GM12801 (cell line): ENCODE data around the gene TXLNG.

Experiments used
- TF ChIP-seq, protein P1 (sequence below): IDR thresholded peaks from one replicate; pipeline ENCODE4 v1.5.1; 2011; ENCODE audit warnings: control low read depth; ENCODE audit not compliant: insufficient read length; ENCODE audit errors: extremely low read depth

Gene TXLNG

DNA sequence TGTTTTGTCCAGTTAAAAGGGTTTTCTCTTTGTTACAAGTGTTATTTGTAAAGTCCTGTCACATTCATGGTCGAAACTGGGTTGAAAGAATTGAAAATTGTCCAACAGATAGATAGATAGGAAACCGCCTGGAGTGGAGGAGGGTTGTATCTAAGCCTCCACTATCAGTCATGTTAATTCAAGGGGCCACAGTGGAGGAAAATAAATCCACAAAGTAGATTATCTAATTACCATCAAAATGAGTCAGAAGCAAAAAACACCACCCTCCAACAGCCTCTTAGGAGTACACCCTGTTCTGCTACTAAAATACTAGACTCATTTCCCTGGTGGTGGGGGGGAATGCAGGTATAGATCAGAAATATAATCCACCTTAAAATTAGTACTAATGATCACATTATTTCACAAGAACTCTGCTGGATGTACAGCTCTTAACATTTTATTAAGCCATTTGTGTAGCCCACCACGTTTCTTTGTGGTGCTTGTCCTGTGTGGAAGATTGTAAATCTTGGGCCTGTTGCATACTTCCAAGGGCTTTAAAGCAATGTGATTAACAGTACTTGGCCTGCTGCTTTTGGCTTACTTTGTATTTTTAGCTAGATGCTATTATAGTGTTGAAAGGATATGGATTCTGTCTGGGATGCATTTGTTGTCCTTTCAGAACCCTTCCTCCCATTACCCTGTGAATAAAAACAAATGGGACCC lies 57.1 kb downstream of the TXLNG start:
- TF ChIP-seq, protein P1, sequence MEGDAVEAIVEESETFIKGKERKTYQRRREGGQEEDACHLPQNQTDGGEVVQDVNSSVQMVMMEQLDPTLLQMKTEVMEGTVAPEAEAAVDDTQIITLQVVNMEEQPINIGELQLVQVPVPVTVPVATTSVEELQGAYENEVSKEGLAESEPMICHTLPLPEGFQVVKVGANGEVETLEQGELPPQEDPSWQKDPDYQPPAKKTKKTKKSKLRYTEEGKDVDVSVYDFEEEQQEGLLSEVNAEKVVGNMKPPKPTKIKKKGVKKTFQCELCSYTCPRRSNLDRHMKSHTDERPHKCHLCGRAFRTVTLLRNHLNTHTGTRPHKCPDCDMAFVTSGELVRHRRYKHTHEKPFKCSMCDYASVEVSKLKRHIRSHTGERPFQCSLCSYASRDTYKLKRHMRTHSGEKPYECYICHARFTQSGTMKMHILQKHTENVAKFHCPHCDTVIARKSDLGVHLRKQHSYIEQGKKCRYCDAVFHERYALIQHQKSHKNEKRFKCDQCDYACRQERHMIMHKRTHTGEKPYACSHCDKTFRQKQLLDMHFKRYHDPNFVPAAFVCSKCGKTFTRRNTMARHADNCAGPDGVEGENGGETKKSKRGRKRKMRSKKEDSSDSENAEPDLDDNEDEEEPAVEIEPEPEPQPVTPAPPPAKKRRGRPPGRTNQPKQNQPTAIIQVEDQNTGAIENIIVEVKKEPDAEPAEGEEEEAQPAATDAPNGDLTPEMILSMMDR: no peak

DNA sequence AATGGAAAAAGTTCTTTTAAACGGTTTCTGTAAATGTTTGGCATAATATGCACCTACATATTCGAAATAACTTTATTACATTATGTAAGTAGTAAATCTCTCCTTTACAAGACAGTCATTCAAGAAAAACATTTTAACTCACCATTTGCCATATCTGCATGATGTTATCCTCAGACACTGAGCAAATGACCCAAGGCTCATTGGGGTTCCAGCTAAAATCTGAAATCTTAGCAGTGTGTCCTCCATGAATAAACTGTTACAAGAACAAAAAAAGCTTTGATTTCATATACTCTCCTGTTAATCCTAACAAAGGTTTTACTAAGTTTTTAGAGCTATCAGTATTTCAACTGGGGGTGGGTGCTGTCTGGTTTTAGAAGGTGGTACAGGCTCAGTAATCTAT lies 59.4 kb downstream of the TXLNG start:
- TF ChIP-seq, protein P1: no peak

DNA sequence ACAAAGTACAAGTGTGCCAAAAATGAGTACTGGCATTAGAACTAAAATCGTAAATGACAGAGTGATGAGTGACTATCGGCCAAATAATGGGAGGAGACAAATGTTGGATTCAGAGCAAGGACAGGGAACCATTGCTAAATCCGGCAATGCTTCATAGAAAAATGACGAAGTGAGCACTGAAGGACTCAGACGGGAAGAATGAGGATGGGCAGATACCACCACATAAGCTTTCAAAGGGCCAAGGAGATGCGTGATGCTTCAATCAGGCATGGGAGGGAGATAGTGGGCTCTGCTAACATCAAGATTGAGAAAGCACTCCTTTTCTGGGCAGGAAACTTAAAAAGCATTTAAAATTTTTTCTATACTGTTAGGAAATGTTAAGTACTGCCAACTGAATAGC lies 62.3 kb downstream of the TXLNG start:
- TF ChIP-seq, protein P1: no peak

DNA sequence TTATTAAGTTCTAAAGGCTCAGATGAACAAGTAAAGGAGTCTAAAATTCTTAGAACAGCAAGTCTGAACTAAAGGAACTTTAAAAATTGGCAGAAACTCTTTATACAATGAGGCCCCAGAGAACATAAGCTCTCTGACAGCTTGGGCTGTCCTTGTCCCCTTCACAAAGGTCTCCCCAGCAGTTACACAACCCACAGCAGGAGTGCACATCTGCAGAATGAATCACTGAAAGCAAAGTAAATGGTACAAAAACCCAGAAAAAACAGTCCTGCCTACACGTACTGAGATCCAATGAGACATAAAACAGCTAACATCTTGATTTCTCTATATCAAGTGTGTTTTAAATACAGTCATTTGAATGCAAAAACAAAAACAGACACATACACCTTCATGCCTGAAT lies 65.2 kb downstream of the TXLNG start:
- TF ChIP-seq, protein P1: no peak

DNA sequence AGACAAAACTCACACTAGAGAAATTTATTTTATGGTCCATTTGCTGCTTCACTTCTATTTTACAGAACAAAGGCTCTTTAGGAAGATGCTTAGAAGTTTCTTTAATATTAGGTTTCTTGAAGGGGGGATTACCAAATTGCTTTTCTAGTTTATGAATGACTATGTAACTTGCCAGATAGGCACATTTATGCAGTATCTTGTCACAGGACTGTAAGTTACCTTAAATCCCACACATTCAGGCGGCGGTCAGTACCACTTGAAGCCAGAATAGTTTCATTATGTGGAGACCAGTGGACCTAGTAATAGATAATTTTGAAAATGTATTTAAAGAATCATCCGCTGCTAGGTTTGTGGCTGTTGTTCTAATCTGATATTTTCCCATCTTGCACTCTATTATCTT lies 65.6 kb downstream of the TXLNG start:
- TF ChIP-seq, protein P1: no peak

DNA sequence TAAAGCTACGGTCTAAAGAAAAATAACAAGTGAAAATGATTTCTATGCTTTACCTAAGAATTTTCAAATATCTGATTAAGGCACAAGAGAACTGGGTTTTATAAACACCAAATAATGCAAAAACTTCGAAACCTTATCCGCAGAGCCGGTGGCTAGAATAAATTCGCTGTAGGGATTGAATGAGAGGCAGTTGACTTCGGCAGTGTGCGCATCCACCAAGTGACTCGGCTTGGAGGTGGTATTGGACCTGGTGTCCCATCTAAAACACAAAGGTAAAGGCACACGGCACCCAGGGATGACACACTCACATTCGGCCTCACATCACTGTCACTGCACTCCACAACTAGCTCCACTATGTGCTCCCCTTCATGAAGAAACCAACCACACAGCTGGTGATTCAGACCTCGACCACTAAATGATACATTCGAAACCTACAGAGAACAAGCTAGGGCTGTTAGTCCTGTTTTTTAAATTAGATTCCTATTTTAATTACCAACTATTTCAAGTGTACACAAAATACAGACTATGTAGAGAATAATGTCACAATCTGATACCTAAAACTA lies 66.4 kb downstream of the TXLNG start:
- TF ChIP-seq, protein P1: no peak

DNA sequence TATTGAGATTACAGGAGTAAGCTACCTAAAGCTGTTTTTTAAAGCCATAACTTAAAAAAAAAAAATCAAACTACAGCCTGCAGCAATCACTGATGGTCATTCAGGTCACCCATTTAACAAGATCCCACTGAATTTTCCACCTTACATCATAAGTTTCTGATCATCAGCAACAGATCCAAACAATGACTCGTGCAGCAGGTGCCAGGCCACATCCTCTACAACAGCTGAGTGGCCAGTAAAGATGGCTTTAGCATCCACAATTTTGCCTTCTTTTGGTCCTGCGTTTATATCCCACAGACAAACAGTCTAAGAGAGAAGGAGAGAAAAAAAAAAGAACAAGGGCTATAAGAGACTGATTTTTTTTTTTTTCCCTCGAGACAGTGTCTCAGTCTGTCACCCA lies 67.3 kb downstream of the TXLNG start:
- TF ChIP-seq, protein P1: no peak
